GM10266 (cell line): ENCODE data around the gene SYNDIG1.

Experiments
- DNase-seq: peaks from one replicate; pipeline ENCODE4 v3.0.0; 2012; ENCODE audit errors: extremely low spot score
- TF ChIP-seq, protein P1 (sequence below): IDR thresholded peaks from 2 replicates; pipeline ENCODE4 v1.5.1; 2012; ENCODE audit warnings: mild to moderate bottlenecking, low read depth; ENCODE audit not compliant: control insufficient read depth, insufficient read depth; ENCODE audit errors: missing control alignments

Gene SYNDIG1

DNA sequence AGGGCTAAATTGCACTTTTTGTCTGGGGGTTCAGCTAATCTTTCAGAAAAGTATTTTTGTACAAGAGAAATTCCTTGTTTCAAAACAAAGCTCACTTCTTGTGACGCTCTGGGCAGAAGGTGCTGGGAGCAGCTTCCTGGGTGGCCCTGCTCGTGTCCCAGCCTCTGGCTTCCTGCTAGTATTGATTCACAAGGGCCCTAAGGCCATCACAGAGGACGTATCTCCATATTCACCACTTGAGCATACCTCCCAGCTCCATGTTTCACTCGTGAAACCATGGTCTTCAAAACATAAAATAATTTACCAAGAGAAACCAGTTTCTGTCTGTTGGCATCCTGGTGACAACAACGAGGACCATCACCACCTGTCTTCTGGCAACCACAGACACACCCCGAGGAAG is 49.1 kb downstream of the SYNDIG1 start:
- DNase-seq: no peak
- TF ChIP-seq, protein P1, sequence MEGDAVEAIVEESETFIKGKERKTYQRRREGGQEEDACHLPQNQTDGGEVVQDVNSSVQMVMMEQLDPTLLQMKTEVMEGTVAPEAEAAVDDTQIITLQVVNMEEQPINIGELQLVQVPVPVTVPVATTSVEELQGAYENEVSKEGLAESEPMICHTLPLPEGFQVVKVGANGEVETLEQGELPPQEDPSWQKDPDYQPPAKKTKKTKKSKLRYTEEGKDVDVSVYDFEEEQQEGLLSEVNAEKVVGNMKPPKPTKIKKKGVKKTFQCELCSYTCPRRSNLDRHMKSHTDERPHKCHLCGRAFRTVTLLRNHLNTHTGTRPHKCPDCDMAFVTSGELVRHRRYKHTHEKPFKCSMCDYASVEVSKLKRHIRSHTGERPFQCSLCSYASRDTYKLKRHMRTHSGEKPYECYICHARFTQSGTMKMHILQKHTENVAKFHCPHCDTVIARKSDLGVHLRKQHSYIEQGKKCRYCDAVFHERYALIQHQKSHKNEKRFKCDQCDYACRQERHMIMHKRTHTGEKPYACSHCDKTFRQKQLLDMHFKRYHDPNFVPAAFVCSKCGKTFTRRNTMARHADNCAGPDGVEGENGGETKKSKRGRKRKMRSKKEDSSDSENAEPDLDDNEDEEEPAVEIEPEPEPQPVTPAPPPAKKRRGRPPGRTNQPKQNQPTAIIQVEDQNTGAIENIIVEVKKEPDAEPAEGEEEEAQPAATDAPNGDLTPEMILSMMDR: no peak

DNA sequence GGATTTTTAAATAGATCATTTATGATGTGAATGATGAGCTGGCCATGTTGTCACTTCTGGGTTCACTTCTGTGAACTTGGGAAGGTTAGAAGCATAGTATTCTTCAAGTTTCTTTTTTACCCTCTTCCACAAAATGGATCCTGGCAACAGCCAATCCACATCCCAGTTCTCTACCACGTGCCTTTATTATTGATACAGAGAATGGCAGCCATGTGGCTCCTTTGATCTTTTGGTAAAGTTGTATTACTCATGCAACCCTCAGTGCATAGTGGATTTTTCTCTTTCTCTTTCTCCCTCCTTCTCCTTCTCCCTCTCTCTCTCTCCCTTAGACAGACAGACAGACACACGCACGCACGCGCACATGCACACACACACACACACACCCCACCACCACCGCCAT is 50.0 kb downstream of the SYNDIG1 start:
- TF ChIP-seq, protein P1: no peak

DNA sequence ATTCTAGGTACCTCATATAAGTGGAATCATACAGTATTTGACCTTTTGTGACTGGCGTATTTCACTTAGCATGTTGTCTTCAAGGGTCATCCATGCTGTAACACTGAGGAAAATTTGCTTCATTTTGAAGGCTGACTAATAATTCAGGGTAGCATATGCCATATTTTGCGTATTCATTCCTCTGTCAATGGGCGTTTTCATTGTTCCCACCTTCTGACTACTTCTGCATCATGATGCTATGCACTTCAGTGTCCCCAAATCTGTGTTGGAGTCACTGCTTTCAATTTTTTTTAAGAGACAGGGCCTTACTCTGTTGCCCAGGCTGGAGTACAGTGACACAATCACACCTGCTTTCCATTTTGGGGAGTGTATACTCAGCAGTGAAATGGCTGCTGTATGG is 51.6 kb downstream of the SYNDIG1 start:
- no peak for DNase-seq
- TF ChIP-seq, protein P1: no peak

More for the DNA sequence above, 50.0 kb downstream of the SYNDIG1 start:
- DNase-seq: no peak

DNA sequence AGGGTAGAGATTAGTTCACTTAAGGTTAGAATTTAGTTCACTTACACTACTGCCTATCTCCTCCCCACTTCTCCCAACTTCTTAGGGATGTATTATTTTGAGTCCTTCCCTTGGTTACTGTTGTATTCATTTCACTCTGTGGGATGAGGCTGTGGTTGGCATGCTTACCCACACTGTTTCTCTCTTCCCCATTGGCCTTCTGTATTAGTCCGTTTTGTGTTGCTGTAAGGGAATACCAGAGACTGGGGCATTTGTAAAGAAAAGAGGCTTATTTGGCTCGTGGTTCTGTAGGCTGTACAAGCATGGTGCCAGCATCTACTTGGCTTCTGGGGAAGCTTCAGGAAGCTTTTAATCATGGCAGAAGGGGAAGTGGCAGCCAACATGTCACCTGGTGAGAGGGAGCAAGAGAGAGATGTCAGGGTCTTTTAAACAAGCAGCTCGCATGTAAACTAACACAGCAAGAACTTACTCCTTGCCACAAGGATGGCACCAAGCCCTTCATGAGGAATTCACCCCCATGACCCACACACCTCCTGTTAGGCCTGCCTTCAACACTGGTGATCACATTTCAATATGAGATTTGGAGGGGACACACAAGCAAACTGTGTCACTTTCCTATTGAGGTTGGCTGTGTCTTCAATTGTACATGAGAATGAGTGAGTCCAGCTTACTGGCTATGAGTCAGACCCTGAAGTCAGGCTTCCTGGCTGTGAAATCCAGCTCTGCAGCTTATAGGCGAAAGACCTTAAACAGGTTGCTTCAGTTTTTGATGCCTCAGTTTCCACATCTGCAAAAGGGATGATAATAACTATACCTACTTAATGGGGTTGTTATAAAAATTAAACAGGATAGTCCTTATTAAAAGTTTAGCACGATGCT is 53.3 kb downstream of the SYNDIG1 start:
- TF ChIP-seq, protein P1: no peak
- no peak for DNase-seq

DNA sequence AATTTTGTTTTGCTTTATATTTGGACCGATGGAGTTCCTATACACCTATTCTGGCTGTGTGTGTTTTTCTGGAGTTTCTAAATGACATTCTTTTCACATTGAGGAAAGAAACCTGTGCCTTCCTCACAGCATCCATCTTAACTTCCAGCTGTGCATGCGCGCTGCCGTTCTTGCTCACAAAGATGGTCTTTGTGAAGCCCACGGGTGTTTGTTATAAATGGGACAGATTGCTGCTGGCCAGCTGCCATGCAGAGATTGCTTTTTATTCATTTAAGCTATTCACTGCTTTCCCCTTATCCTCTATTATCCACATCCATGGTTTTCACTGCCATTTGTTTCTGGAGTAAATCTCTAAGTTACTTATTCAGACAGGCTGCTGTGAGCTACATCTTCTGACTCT is 54.2 kb downstream of the SYNDIG1 start:
- DNase-seq: no peak
- TF ChIP-seq, protein P1: no peak

DNA sequence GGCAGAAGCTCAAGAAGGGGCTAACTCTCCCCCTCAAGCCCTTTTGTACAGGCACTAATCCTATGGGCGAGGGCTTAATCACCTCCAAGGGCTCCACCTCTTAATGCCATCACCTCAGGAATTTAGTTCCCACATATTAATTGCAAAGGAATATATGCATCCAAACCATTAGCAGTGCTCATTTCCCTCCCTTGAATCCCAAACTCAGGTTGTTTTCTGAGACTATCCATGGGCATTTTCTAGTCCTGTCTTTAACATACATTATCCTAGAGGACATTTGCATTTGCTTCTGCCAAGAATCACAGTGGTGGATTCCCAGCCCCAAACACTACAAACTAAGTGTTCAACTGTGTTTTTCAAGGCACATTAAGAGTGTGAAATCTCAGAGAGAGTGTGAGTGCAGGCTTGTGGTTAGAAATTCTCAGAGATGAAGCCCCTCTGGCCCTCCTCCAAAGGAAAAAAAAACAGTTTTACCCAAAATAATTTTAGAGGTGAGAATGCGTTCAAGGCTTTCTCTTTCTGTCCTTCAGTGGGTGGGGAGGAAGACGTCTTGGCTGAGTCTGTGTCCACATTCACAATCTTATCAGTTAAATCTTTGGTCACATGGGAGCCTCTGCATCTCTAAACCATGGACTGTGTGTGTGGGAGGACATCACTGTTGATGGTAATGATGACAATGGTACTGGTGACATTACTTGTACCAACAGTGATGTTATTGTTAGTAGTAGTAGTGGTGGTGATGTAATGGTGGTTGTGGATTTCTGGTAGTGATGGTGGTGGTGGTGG is 59.3 kb downstream of the SYNDIG1 start:
- no peak for DNase-seq
- TF ChIP-seq, protein P1: no peak

DNA sequence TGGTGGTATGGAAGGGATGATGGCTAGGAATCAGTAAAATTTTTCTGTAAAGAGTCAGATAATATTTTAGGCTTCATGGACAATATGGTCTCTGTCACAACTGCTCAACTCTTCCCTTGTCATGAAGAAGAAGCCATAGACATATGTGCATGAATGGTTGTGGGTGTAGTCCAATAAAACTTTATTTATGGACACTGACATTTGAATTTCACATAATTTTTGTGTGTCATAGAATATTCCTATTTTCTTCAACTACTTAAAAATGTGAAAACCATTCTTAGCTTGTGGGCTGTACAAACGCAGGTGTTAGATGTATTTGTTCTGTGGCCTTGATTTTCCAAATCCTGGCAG is 59.9 kb downstream of the SYNDIG1 start:
- no peak for DNase-seq
- TF ChIP-seq, protein P1: no peak
